Activated B cell treated with CpG ODN at 0.5 μM for 24 hours (primary cell): ENCODE measurements around the gene LRIG1. TPM values are rescaled to one million over a fixed set of nuclear protein-coding genes. Genes with fewer than 3 reads are reported as not detected.

ENCODE experiments used
- ATAC-seq: fragments of 200-7000 bp; cut with Tn5 transposase; one replicate; pipeline ENCODE4 v1.10.0; 2021; ENCODE audit warnings: low read depth, mild to moderate bottlenecking, moderate library complexity
- CTCF ChIA-PET: fragments of 350-600 bp; sonication (Branson Sonifier 250); formaldehyde crosslinking; loops from one replicate; lab custom pipeline; 2021; ENCODE audit warnings: antibody characterized with exemption; lab: Charles Lee
- POLR2A ChIA-PET: fragments of 350-600 bp; sonication (Branson Sonifier 250); formaldehyde crosslinking; loops from one replicate; lab custom pipeline; 2021; ENCODE audit warnings: antibody characterized with exemption; lab: Charles Lee
- DNase-seq: peaks from one replicate; pipeline ENCODE4 v3.0.0; 2022
- H3K27ac Mint-ChIP-seq: one replicate; pipeline ENCODE4 v1.8.0; 2020; ENCODE audit warnings: mixed read lengths
- H3K27me3 Mint-ChIP-seq: one replicate; pipeline ENCODE4 v1.8.0; 2021; ENCODE audit warnings: mixed read lengths
- H3K36me3 Mint-ChIP-seq: one replicate; pipeline ENCODE4 v1.8.0; 2021; ENCODE audit warnings: low read depth, mixed read lengths
- H3K4me1 Mint-ChIP-seq: one replicate; pipeline ENCODE4 v1.8.0; 2021; ENCODE audit warnings: mixed read lengths
- H3K4me3 Mint-ChIP-seq: one replicate; pipeline ENCODE4 v1.8.0; 2020; ENCODE audit warnings: mild to moderate bottlenecking, mixed read lengths
- H3K9me3 Mint-ChIP-seq: one replicate; pipeline ENCODE4 v1.8.0; 2020; ENCODE audit warnings: mixed read lengths
- intact Hi-C: fragments of 100-400 bp; cut with micrococcal nuclease; formaldehyde crosslinking; loops from one replicate; pipeline ENCODE4 v1.15.1; 2024
- total RNA-seq: library from RNA; stranded (reverse); gene quantifications from 2 replicates; pipeline ENCODE4 v1.2.3, GENCODE V29; 2022
- TF ChIP-seq, protein P1 (sequence below): fragments of 200-600 bp; IDR thresholded peaks from one replicate; pipeline ENCODE4 v1.8.0; 2022; ENCODE audit warnings: antibody characterized with exemption, mild to moderate bottlenecking

LRIG1 gene
- total RNA-seq, 1 donor from 2014 or later, result 9.7 TPM

DNA sequence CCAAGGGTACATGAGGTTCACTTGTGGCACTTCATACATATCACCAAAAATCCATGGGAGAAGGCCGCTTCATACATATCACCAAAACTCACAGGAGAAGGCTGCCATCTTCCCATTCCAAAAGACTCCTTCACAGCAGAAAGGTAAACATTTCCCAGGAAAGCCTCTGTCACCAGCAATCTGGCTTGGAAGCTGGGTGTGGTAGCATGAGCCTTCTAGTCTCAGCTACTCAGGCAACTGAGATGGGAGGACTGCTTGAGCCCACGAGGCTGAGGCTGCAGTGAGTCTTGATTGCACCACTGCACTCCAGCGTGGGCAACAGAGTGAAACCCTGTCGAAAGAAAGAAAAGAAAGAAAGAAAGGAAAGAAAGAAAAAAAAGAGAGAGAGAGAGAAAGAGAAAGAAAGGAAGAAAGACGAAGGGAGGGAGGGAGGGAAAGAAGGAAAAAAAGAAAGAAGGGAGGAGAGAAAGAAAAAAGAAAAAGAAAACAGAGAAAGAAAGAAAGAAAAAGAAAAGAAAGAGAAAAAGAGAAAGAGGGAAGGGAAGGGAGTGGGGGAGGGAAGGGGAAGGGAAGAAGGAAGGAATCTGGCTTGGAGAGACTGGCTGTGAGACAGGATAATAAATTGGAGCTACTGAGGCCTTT lies 7.2 kb downstream of the LRIG1 start:
- TF ChIP-seq, protein P1, sequence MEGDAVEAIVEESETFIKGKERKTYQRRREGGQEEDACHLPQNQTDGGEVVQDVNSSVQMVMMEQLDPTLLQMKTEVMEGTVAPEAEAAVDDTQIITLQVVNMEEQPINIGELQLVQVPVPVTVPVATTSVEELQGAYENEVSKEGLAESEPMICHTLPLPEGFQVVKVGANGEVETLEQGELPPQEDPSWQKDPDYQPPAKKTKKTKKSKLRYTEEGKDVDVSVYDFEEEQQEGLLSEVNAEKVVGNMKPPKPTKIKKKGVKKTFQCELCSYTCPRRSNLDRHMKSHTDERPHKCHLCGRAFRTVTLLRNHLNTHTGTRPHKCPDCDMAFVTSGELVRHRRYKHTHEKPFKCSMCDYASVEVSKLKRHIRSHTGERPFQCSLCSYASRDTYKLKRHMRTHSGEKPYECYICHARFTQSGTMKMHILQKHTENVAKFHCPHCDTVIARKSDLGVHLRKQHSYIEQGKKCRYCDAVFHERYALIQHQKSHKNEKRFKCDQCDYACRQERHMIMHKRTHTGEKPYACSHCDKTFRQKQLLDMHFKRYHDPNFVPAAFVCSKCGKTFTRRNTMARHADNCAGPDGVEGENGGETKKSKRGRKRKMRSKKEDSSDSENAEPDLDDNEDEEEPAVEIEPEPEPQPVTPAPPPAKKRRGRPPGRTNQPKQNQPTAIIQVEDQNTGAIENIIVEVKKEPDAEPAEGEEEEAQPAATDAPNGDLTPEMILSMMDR, result no peak
- ChIA-PET CTCF (interaction anchor here (1.0 to 1.4 kb wide), 2 partner anchors 13 to 86 kb away, joined by 3 read pairs; no protein-coding TSS in a partner anchor), POLR2A (interaction anchor here (0.6 to 0.7 kb wide), 2 partner anchors 13 to 15 kb away, joined by 4 to 6 read pairs; no protein-coding TSS in a partner anchor)
- no peak for DNase-seq
- Mint-ChIP-seq H3K4me1 (peaks cover 18% of the 10 kb centered on the region), H3K9me3 (no peaks in the 10 kb centered on the region), H3K4me3 (no peak overlapping the region), H3K27ac (no peak overlapping the region), H3K36me3 (no peaks in the 10 kb centered on the region), H3K27me3 (peaks cover 25% of the 10 kb centered on the region)
- no peak for ATAC-seq
- intact Hi-C loops, result no loop called here

DNA sequence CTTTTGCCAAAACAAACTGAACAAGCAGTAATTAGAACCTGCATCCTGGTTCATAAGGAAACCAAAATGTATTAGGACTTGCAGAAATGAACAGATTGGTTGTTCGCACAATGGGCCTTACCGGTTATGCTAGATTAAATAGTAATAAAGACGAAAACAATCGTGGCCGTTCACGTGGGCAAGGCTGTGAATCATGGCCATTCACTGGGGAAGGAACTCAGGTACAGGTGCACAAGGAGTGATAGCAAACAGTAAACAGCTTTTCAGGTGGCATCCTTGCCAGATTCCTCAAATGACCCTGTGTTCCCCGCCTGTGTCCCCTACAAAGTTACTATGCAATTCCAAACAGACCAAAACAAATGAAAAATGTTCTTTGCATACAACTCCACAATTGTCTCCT lies 8.2 kb downstream of the LRIG1 start:
- TF ChIP-seq, protein P1, result no peak
- Mint-ChIP-seq H3K4me3 (no peak overlapping the region), H3K27ac (no peak overlapping the region), H3K4me1 (peaks cover 19% of the 10 kb centered on the region), H3K9me3 (no peaks in the 10 kb centered on the region), H3K27me3 (peaks cover 21% of the 10 kb centered on the region), H3K36me3 (no peaks in the 10 kb centered on the region)
- intact Hi-C loops, result no loop called here
- ATAC-seq (no peak), DNase-seq (no peak)
- ChIA-PET CTCF (no interaction called here), POLR2A (no interaction called here)

DNA sequence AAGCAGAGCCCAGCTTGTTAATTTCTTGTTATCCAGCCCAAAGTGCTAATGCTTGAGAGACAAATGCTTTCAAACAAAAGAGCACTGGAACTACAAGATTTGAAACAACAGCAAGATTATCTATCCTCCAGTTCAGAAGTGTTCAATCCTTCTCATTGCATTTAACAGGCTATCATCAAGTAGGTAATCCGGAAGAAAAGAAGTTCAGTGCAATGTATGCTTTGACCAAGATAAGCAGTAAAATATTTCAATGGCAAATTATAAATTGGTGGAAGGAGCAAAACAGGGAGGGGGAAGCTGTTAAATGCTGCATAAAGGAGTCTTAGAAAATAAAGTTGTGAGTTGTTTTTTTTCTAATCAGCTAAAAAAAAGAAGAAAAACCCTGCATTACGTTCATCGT lies 8.8 kb downstream of the LRIG1 start:
- DNase-seq (no peak), ATAC-seq (no peak)
- TF ChIP-seq, protein P1, result no peak
- Mint-ChIP-seq H3K4me1 (peaks cover 21% of the 10 kb centered on the region), H3K27me3 (peaks cover 21% of the 10 kb centered on the region), H3K9me3 (no peaks in the 10 kb centered on the region), H3K27ac (no peak overlapping the region), H3K36me3 (no peaks in the 10 kb centered on the region), H3K4me3 (no peak overlapping the region)
- CTCF ChIA-PET, result no interaction called here
- intact Hi-C loops, result no loop called here
- POLR2A ChIA-PET, result no interaction called here

DNA sequence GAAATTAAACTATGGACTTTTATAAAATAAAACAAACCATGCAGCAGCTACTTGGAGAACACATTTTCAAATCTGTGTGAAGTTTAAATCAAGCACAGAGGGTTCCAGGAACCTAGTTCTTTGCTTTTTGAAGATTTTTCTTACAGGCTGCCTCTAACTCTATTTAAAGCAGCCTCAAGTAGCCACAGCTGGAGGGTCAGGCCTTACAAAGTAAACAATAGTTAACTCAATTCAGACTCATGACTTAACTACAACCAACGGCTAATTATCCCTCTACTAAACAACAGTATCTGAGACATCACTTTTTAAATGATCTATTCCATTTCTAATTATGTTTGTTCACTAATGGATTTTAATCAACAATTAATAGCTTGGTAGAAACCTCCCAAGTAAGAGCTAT lies 9.8 kb downstream of the LRIG1 start:
- Mint-ChIP-seq H3K4me1 (peaks cover 19% of the 10 kb centered on the region), H3K4me3 (no peak overlapping the region)
- intact Hi-C loops, result no loop called here

DNA sequence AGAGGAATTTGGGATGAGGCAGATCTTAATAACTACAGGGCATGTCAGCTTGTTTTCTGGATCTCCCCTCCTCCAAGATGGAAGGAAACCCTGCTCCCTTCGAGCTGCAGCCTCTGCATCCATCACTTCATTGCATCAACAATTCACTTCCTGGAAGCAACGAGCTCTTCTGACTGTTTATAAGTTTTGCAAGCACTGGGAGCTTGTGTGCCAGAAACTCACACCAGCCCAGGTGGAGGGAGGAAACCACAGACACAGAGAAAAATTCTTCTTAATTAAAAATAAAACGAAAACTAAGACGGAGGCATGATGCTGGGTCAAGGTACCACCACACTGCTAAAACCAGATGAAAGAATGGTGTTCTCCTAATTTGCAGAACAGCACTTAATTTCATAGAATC lies 10.6 kb downstream of the LRIG1 start:
- TF ChIP-seq, protein P1, result no peak
- Mint-ChIP-seq H3K9me3 (no peaks in the 10 kb centered on the region), H3K36me3 (no peaks in the 10 kb centered on the region), H3K4me1 (peaks cover 21% of the 10 kb centered on the region), H3K4me3 (no peak overlapping the region), H3K27me3 (peaks cover 12% of the 10 kb centered on the region), H3K27ac (peak overlapping the region; percentile 27)
- no peak for ATAC-seq
- intact Hi-C loops, result no loop called here
- CTCF ChIA-PET, result interaction anchor here (0.7 to 1.2 kb wide), 3 partner anchors 8 to 10 kb away, joined by 3 to 4 read pairs (median 4); no protein-coding TSS in a partner anchor
- POLR2A ChIA-PET, result interaction anchor here (0.5 to 1.2 kb wide), 2 partner anchors 9 to 102 kb away, joined by 4 to 7 read pairs; no protein-coding TSS in a partner anchor
- DNase-seq, result no peak

More for the DNA sequence above, 9.8 kb downstream of the LRIG1 start:
- no peak for ATAC-seq
- ChIA-PET POLR2A (interaction anchor here (0.5 to 0.6 kb wide), 2 partner anchors 37 to 89 kb away, joined by 3 to 6 read pairs; no protein-coding TSS in a partner anchor), CTCF (interaction anchor here (0.7 to 1.2 kb wide), 2 partner anchors 8 to 9 kb away, joined by 3 to 4 read pairs; no protein-coding TSS in a partner anchor)
- DNase-seq, result no peak
- Mint-ChIP-seq H3K27me3 (peaks cover 12% of the 10 kb centered on the region), H3K36me3 (no peaks in the 10 kb centered on the region), H3K27ac (no peak overlapping the region), H3K9me3 (no peaks in the 10 kb centered on the region)
- TF ChIP-seq, protein P1, result no peak
